HG03565 (cell line): ENCODE data around the gene PRM2.

Experiments used
- ATAC-seq: cut with Tn5 transposase; IDR thresholded peaks from one replicate; pipeline ENCODE4 v1.9.1; 2021; ENCODE audit warnings: mild to moderate bottlenecking, moderate library complexity; ENCODE audit not compliant: unreplicated experiment

The PRM2 gene

GRCh38 chr16:11264155-11264832 is 12.0 kb downstream of the PRM2 start:
- no peak for ATAC-seq

- ATAC-seq: no peak
Measured at GRCh38 chr16:11263737-11264136, 12.5 kb downstream of the PRM2 start.

GRCh38 chr16:11262915-11263314 is 13.4 kb downstream of the PRM2 start:
- no peak for ATAC-seq

- ATAC-seq: no peak
Measured at GRCh38 chr16:11260596-11260966, 15.7 kb downstream of the PRM2 start.

- no peak for ATAC-seq
Measured at GRCh38 chr16:11259655-11260595, 16.4 kb downstream of the PRM2 start.

GRCh38 chr16:11258553-11259492 is 17.5 kb downstream of the PRM2 start:
- ATAC-seq: no peak

- no peak for ATAC-seq
Measured at GRCh38 chr16:11257131-11257938, 18.9 kb downstream of the PRM2 start.

GRCh38 chr16:11256661-11257130 is 19.6 kb downstream of the PRM2 start:
- no peak for ATAC-seq

- peak; percentile 40 for ATAC-seq
Measured at GRCh38 chr16:11255737-11256660, 20.3 kb downstream of the PRM2 start, which contains the start of gene SOCS1. Gene SOCS1 (minus strand): TSS chr16:11256204. CDS start chr16:11255478, 726 bp downstream.

GRCh38 chr16:11254913-11255736 is 21.2 kb downstream of the PRM2 start:
- no peak for ATAC-seq

GRCh38 chr16:11253995-11254912 is 22.0 kb downstream of the PRM2 start:
- ATAC-seq: no peak

GRCh38 chr16:11253009-11253994 is 23.0 kb downstream of the PRM2 start:
- ATAC-seq: no peak

- no peak for ATAC-seq
Measured at GRCh38 chr16:11252482-11252931, 23.8 kb downstream of the PRM2 start.

- no peak for ATAC-seq
Measured at GRCh38 chr16:11251525-11252481, 24.5 kb downstream of the PRM2 start.
